ENCODE results near the gene PGLYRP2. TPM values are rescaled to one million over a fixed set of nuclear protein-coding genes. Genes with fewer than 3 reads are reported as not detected.

The PGLYRP2 gene
- under 1 TPM in 3 of 4 donors, not detected in 1; 0.23 to 0.80 (median 0.37) TPM for total RNA-seq

GRCh38 chr19:15479391-15480345 lies at the start of gene PGLYRP2:
Gene PGLYRP2 (minus strand): TSS chr19:15479501. CDS start chr19:15479371, 130 bp downstream.
- 55 to 71% methylated on average over 13 to 16 of the region's 16 CpGs for WGBS, 2 donors
- H3K4me3 ChIP-seq (ENCODE audit: low read depth, poor library complexity, severe bottlenecking): no peak within 1 kb of the TSS
- intact Hi-C loops (cut with DNase I; ENCODE audit: low total_unique reads): loop anchor here (10.0 kb wide), 1 partner anchor 75 kb away; no protein-coding TSS in a partner anchor
- TF ChIP-seq CTCF (IDR thresholded peaks at IDR 0.05) (no peak), POLR2A (IDR thresholded peaks at IDR 0.05) (no peak)
- DNase-seq (ENCODE audit: low spot score in 2 of 2): no peak

GRCh38 chr19:15527705-15528104 lies 48.4 kb upstream of the PGLYRP2 start:
- DNase-seq (ENCODE audit: low spot score in 2 of 2): no peak
- intact Hi-C loops (cut with DNase I; ENCODE audit: low total_unique reads): no loop called here
- no peak overlapping the region for H3K4me3 ChIP-seq (ENCODE audit: low read depth, poor library complexity, severe bottlenecking)
- no peak for TF ChIP-seq CTCF (IDR thresholded peaks at IDR 0.05)
- no peak for TF ChIP-seq POLR2A (IDR thresholded peaks at IDR 0.05)
- 54 to 67% methylated on average over 3 of the region's 3 CpGs for WGBS, 2 donors

- 76 to 79% methylated on average over 2 of the region's 2 CpGs for WGBS, 2 donors
- no peak for TF ChIP-seq CTCF (IDR thresholded peaks at IDR 0.05)
- TF ChIP-seq POLR2A (IDR thresholded peaks at IDR 0.05): no peak
- no peak for DNase-seq (ENCODE audit: low spot score in 2 of 2)
- H3K4me3 ChIP-seq (ENCODE audit: low read depth, poor library complexity, severe bottlenecking): no peak overlapping the region
- intact Hi-C loops (cut with DNase I; ENCODE audit: low total_unique reads): no loop called here
Observed at GRCh38 chr19:15526408-15526807, 47.1 kb upstream of the PGLYRP2 start.

GRCh38 chr19:15525291-15525690 lies 46.0 kb upstream of the PGLYRP2 start:
- WGBS, 2 donors: 79 to 88% methylated on average over 15 of the region's 15 CpGs
- no peak overlapping the region for H3K4me3 ChIP-seq (ENCODE audit: low read depth, poor library complexity, severe bottlenecking)
- no peak for DNase-seq (ENCODE audit: low spot score in 2 of 2)
- TF ChIP-seq POLR2A (IDR thresholded peaks at IDR 0.05) (no peak), CTCF (IDR thresholded peaks at IDR 0.05) (no peak)
- intact Hi-C loops (cut with DNase I; ENCODE audit: low total_unique reads): no loop called here

- no peak for DNase-seq (ENCODE audit: low spot score in 2 of 2)
- no peak overlapping the region for H3K4me3 ChIP-seq (ENCODE audit: low read depth, poor library complexity, severe bottlenecking)
- intact Hi-C loops (cut with DNase I; ENCODE audit: low total_unique reads): no loop called here
- WGBS, 2 donors: 73 to 78% methylated on average over 5 of the region's 5 CpGs
- TF ChIP-seq POLR2A (IDR thresholded peaks at IDR 0.05): no peak
- TF ChIP-seq CTCF (IDR thresholded peaks at IDR 0.05): no peak
Observed at GRCh38 chr19:15524781-15525180, 45.5 kb upstream of the PGLYRP2 start.

Data from lower leg skin (tissue), 4 donors.